HL-60 (cell line): ENCODE data around the gene UGT3A2.

Experiments
- DNase-seq, 2 experiments: peaks; one replicate each; pipeline ENCODE4 v3.0.0-alpha.2; 2010 to 2020; ENCODE audit warnings: low read depth in 1 of 2, low spot score in 1 of 2
- H3K27ac ChIP-seq: fragments of 250-450 bp; sonication (Bioruptor Pico); replicated peaks from 2 replicates; pipeline ENCODE4 v1.5.1; 2020; ENCODE audit warnings: mild to moderate bottlenecking, moderate library complexity
- H3K27me3 ChIP-seq: fragments of 250-450 bp; sonication (Bioruptor Pico); 2 replicates; pipeline ENCODE4 v1.5.1; 2021; ENCODE audit warnings: mild to moderate bottlenecking, moderate library complexity; ENCODE audit not compliant: insufficient read depth, poor library complexity, severe bottlenecking
- H3K4me3 ChIP-seq: replicated peaks from 2 replicates; pipeline ENCODE4 v1.5.1; 2011; ENCODE audit warnings: mild to moderate bottlenecking, control low read depth, low read length; ENCODE audit not compliant: insufficient read depth
- CTCF ChIP-seq: IDR thresholded peaks from one replicate; pipeline ENCODE4 v1.5.1; 2011; ENCODE audit warnings: low read length, control low read depth, inconsistent platforms; ENCODE audit not compliant: insufficient read depth
- GABPA ChIP-seq: IDR thresholded peaks from 2 replicates; pipeline ENCODE4 v1.6.1; 2012; ENCODE audit warnings: low read depth
- REST ChIP-seq: IDR thresholded peaks from 2 replicates; pipeline ENCODE4 v1.6.1; 2012; ENCODE audit warnings: low read depth; ENCODE audit not compliant: insufficient replicate concordance
- SPI1 ChIP-seq: IDR thresholded peaks from 2 replicates; pipeline ENCODE4 v1.6.1; 2012; ENCODE audit warnings: low read depth, mild to moderate bottlenecking, borderline replicate concordance

Gene UGT3A2

GRCh38 chr5:35990520-35990919 is 76.2 kb downstream of the UGT3A2 start:
- Histone ChIP-seq H3K27me3 (no peaks in the 10 kb centered on the region), H3K27ac (no peak overlapping the region), H3K4me3 (no peak overlapping the region)
- no peak for DNase-seq
- no peak for TF ChIP-seq REST

- no peak for TF ChIP-seq CTCF
- TF ChIP-seq SPI1: peak; percentile 80
- H3K4me3 ChIP-seq: no peak overlapping the region
- DNase-seq: peak in 1 of 2 experiments; percentile 50
- H3K27me3 ChIP-seq: no peaks in the 10 kb centered on the region
- H3K27ac ChIP-seq: no peak overlapping the region
These were observed 78.2 kb downstream of the UGT3A2 start for GRCh38 chr5:35988529-35988928.

GRCh38 chr5:35987776-35988175 is 78.9 kb downstream of the UGT3A2 start:
- Histone ChIP-seq H3K27ac (no peak overlapping the region), H3K27me3 (no peaks in the 10 kb centered on the region), H3K4me3 (no peak overlapping the region)
- TF ChIP-seq REST: no peak
- no peak for TF ChIP-seq GABPA
- TF ChIP-seq SPI1: no peak
- no peak for TF ChIP-seq CTCF
- DNase-seq: no peak
